IMR-90 (cell line): ENCODE measurements around the gene MOCOS.

Experiments used
- CTCF ChIP-seq: conservative IDR thresholded peaks from 2 replicates; pipeline ENCODE4 v1.5.1; 2012; ENCODE audit warnings: mild to moderate bottlenecking, low read depth, low read length, improper control_type of control experiment
- MAZ ChIP-seq: IDR thresholded peaks from 2 replicates; pipeline ENCODE4 v1.6.1; 2012; ENCODE audit warnings: low read depth, mild to moderate bottlenecking, low read length, improper control_type of control experiment, moderate library complexity, borderline replicate concordance
- RAD21 ChIP-seq: IDR thresholded peaks from 2 replicates; pipeline ENCODE4 v1.6.1; 2012; ENCODE audit warnings: low read length, improper control_type of control experiment
- RCOR1 ChIP-seq: IDR thresholded peaks from 2 replicates; pipeline ENCODE4 v1.6.1; 2012; ENCODE audit warnings: mild to moderate bottlenecking, low read length, improper control_type of control experiment; ENCODE audit not compliant: insufficient replicate concordance

- no peak for TF ChIP-seq RAD21
- TF ChIP-seq CTCF: no peak
- TF ChIP-seq RCOR1: no peak
- no peak for TF ChIP-seq MAZ
These were observed 11.1 kb upstream of the MOCOS start for GRCh38 chr18:36176177-36176584.
